ENCODE measurements around the gene CDH26.
A peak's percentile ranks its signal among the peaks of the same experiment; 100 is the strongest.

The CDH26 gene

GRCh38 chr20:59958123-59958522 is at the start of gene CDH26:
Gene CDH26 (plus strand): TSS chr20:59958423. CDS start chr20:59958727, 304 bp downstream.
- no peak for DNase-seq (ENCODE audit: low spot score)

- no peak for DNase-seq (ENCODE audit: low spot score)
Measured at GRCh38 chr20:59908855-59909254, 49.4 kb upstream of the CDH26 start.

DNA sequence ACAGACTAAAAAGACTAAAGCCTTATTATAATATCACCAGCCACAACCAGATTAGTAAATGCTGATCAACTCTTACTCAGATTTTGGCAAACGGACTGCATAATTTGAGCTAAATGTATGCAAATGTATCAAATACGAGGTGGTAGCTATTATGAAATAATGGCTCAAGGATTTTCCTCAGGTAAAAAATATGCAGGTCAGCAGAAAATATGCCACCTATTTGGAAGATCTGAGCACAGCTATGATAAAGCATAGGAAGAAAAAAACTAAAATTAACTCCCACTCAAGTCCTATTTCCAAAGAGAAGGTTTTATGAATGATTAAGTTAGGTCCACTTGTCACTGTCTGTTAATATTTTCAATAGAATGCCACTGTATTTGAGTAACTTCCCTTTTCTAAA is 47.2 kb upstream of the CDH26 start:
- DNase-seq (ENCODE audit: low spot score): no peak

- DNase-seq (ENCODE audit: low spot score): no peak
Measured at GRCh38 chr20:59912609-59913008, 45.6 kb upstream of the CDH26 start.

DNA sequence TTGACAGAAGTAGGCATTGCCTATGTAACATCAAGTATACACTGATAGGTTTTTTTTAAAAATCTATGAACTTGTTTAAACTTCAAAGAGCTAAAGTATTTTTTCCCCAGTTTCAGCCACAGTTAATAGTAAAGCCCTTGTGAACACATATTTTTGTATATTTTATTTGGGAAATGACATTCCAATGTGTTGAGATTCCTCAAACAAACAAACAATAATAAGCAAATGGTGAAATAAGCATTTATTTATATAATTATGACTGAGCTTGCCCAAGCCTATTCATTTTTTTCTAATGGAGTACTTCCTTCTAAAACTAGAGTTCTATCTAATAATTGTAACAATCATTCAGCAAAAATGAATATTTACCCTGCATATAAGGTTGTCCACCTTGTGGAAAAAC is 37.3 kb upstream of the CDH26 start:
- DNase-seq (ENCODE audit: low spot score): no peak

DNA sequence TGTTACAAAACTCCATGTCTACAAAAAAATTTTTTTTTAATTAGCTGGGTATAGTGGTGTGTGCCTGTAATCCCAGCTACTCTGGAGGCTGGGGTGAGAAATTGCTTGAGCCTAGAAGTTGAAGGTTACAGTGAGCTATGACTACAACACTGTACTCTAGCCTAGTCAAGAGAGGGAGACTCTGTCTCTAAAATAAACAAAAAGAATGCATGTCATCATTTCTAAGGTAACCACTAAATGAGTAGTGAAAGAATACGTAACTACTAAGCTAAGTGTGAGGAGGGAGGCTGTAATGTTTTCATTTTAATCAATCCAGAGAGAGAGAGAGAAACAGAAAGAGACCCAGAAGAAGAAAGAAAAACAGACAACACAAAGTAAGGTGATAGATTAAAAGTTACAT is 34.7 kb upstream of the CDH26 start:
- DNase-seq (ENCODE audit: low spot score): no peak

- no peak for DNase-seq (ENCODE audit: low spot score)
Measured at GRCh38 chr20:59925359-59925758, 32.9 kb upstream of the CDH26 start.

DNA sequence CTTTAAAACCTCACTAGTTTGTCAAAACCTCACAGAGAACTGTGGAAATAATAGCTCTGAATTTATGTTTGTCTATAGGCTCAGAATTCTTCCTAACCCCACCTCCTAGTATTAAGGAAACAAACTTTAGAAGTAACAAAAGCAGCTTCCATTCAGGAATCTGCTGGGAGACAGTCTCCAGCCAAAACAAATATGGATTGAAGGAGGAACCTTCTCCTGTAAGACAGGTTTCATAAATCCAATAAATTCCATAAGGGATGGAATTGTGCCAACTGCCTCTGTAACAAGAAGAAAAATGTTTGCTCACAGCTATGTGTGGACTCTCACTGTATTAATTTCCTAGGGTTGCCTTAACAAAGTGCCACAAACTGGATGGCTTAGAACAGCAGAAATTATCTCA is 32.3 kb upstream of the CDH26 start:
- no peak for DNase-seq (ENCODE audit: low spot score)

- DNase-seq (ENCODE audit: low spot score): no peak
Measured at GRCh38 chr20:59931511-59932312, 26.5 kb upstream of the CDH26 start.

GRCh38 chr20:59932616-59933295 is 25.5 kb upstream of the CDH26 start:
- DNase-seq (ENCODE audit: low spot score): no peak

GRCh38 chr20:59933296-59933848 is 24.9 kb upstream of the CDH26 start, which contains the start of gene SYCP2:
Gene SYCP2 (minus strand): TSS chr20:59933637. CDS start chr20:59922413, 11,224 bp downstream.
- no peak for DNase-seq (ENCODE audit: low spot score)

- DNase-seq (ENCODE audit: low spot score): peak; percentile 77
Measured at GRCh38 chr20:59933849-59934585, 24.2 kb upstream of the CDH26 start.

DNA sequence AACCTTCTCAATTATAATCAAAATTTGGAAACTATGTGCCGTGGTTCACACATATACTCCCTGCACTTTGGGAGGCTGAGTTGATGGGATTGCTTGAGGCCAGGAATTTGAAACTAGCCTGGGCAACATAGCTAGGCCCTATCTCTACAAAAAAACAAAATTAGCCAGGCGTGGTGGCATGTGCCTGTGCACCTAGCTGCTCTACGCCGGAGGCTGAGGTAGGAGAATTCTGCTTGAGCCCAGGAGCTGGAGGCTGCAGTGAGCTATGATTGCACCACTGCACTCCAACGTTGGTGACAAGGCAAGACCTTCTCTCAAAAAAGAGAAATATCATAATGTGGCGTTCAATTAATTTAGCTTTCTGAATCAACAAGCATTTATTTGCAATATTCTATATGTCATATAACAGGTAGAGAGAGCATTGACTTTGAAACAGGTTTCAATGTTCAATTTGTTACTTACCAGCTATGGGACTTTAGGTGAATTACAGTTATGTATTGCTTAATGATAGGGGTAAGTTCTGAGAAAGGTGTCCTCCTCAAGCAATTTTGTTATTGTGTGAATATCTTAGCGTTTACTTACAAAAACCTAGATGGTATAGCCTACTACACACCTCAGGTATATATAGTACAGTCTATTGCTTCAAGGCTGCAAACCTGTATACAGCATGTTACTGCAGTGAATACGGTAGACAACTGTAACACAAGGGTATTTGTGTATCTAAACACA is 22.6 kb upstream of the CDH26 start:
- DNase-seq (ENCODE audit: low spot score): no peak

- DNase-seq (ENCODE audit: low spot score): no peak
Measured at GRCh38 chr20:59936409-59936808, 21.8 kb upstream of the CDH26 start.

DNA sequence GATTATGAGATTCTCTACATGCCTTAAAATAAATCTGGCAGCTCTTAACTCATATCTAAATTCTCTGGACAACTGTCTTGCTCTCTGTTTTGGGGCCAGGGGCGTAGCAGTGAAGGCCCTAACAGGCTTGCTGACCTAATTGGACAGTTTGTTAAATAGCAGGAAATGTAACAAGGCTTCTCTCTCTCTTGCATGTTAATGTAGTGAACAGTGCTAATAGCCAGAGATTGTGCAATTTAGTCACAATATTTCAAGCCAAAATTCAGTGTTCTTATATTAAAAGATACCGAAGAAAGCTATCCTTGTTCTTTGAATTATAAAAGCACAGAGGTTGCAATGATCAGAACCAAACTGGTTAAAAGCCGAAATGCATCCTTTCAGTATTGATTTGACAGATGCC is 21.1 kb upstream of the CDH26 start:
- DNase-seq (ENCODE audit: low spot score): no peak

GRCh38 chr20:59938221-59938620 is 20.0 kb upstream of the CDH26 start:
- no peak for DNase-seq (ENCODE audit: low spot score)

GRCh38 chr20:59938696-59939051 is 19.5 kb upstream of the CDH26 start:
- no peak for DNase-seq (ENCODE audit: low spot score)

DNA sequence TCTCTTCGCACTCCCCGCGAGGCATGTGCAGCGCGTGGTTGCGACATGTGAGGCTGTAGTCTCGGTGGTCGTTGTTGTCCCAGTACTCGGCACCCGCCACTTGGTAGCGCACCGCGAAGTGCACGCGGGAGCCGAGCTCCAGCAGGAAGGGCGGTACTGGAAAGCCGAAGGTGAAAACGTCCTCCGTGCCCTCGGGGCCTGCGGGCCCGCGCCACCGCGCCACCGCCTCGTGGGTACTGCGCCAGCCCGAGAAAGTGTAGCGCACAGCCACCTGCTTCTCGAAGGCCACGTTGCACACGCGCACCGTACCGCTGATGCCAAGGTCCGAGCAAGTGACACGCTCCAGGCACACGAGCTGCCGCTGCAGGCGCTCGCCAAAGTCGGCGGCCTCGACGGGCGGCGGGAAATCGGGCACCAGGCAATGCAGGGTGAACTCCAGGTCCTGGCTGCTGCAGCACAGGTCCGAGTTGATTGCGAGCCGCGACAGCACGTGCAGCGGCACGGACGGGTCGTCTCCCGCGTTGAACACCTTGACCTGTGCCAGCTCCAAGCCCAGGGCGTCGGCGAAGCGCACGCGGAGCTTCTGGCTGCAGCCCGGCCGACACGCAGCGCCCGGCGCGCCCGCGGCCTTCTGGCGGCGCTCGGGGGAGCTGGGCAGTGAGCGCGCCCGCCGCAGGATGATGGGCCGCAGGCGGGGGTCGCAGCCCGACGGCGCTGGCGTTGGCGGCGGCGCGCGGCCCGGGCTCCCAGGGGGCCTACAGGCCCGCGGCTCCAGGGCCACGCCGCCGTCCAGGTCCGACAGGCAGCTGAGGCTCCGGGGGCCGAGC is 19.0 kb upstream of the CDH26 start:
- no peak for DNase-seq (ENCODE audit: low spot score)

DNA sequence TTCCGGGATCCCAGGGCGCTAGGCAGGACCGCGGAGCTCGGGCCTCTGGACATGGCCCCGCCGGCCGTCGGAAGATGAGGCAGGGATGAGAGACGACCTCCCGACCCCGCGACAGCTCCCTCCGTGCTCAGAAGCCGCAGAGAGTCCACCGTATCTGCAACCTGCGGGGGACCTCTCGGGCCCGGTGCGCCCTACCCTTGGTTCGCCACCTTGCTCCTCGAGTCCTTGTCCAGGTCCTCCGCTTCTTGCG is 18.4 kb upstream of the CDH26 start:
- DNase-seq (ENCODE audit: low spot score): peak; percentile 29

DNA sequence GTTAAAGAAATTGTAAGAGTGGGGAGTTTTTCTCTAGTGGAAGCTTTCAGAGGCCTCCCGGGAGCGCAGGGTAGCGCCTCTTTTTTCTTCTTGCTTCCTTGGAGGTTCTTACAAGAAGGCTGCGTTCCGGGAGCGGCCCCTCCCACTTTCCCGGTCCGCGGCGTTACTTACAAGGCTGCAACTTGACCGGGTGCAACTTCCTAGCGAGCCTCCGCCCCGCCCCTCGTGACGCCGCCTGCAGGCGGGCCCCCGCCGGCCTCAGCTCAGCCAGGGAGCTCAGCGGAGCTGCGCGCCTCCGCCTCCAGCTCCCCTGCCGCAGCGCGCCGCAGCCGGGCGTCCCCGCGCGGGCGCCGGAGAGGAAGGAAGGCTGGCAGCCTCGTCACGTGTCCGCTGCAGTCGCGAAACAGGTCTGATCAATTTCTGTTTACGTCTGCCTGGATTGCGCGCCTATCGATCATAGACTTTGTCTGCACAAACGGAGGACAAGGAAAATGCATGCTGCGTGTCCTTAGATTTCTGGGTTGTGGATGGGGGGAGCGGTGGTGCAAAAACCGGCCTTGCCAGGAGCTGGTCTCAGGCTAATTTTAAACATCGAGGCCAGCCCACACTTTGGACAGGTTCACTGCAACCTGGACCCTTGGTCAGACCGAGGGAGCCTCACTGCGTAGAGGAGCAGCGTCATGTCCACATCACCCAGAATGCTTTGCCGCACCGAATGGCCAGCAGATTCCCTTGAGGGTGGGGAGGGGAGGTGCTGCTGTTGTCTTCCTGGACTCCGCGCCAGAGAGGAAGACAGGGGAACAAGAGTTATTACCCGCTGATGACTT is 17.9 kb upstream of the CDH26 start, which contains the start of the genes FAM217B and PPP1R3D:
TSS of gene FAM217B (plus strand) at position 261 of the 827 bp plus-strand sequence. CDS start 3,555 bp downstream, outside the sequence.
TSS of gene PPP1R3D (minus strand) at position 177 of the 827 bp plus-strand sequence. CDS start 374 bp downstream, outside the sequence.
- peak; percentile 94 for DNase-seq (ENCODE audit: low spot score)

Data from putamen (tissue), 1 donor.